Measurements from ENCODE around the gene BCAT1.

Gene BCAT1

GRCh38 chr12:24798335-24798734, 150.6 kb downstream of the BCAT1 start:
- no peak for DNase-seq

- DNase-seq: no peak
Measured at GRCh38 chr12:24797901-24798300, 151.0 kb downstream of the BCAT1 start.

- DNase-seq: no peak
Measured at GRCh38 chr12:24796876-24797275, 152.0 kb downstream of the BCAT1 start.

- DNase-seq: no peak
Measured at GRCh38 chr12:24795699-24796347, 153.1 kb downstream of the BCAT1 start.

- no peak for DNase-seq
Measured at GRCh38 chr12:24791622-24792021, 157.3 kb downstream of the BCAT1 start.

GRCh38 chr12:24788886-24789285, 160.0 kb downstream of the BCAT1 start:
- DNase-seq: no peak

- no peak for DNase-seq
Measured at GRCh38 chr12:24780697-24781368, 168.1 kb downstream of the BCAT1 start.

- DNase-seq: no peak
Measured at GRCh38 chr12:24778486-24779304, 170.2 kb downstream of the BCAT1 start.

- DNase-seq: no peak
Measured at GRCh38 chr12:24777359-24777758, 171.5 kb downstream of the BCAT1 start.

- no peak for DNase-seq
Measured at GRCh38 chr12:24776861-24777260, 172.0 kb downstream of the BCAT1 start.

- DNase-seq: no peak
Measured at GRCh38 chr12:24775073-24775472, 173.8 kb downstream of the BCAT1 start.

GRCh38 chr12:24773996-24774395, 174.9 kb downstream of the BCAT1 start:
- no peak for DNase-seq

- DNase-seq: no peak
Measured at GRCh38 chr12:24772813-24773212, 176.1 kb downstream of the BCAT1 start.

- no peak for DNase-seq
Measured at GRCh38 chr12:24770821-24771220, 178.1 kb downstream of the BCAT1 start.

- no peak for DNase-seq
Measured at GRCh38 chr12:24770334-24770733, 178.6 kb downstream of the BCAT1 start.

GRCh38 chr12:24769682-24770081, 179.2 kb downstream of the BCAT1 start:
- DNase-seq: no peak

- DNase-seq: no peak
Measured at GRCh38 chr12:24768415-24768814, 180.5 kb downstream of the BCAT1 start.

- DNase-seq: no peak
Measured at GRCh38 chr12:24767016-24767415, 181.9 kb downstream of the BCAT1 start.

- DNase-seq: no peak
Measured at GRCh38 chr12:24764712-24765111, 184.2 kb downstream of the BCAT1 start.

GRCh38 chr12:24760606-24761378, 188.1 kb downstream of the BCAT1 start:
- DNase-seq: no peak

GRCh38 chr12:24760162-24760561, 188.7 kb downstream of the BCAT1 start:
- no peak for DNase-seq

Measured in activated naive CD4-positive, alpha-beta T cell treated with anti-CD3 and anti-CD28 coated beads, Interleukin-2, amount 50 U/mL, for 16 hours (primary cell).